Activated naive CD4-positive, alpha-beta T cell treated with Interleukin-2 at 50 U/mL for 16 hours (primary cell): ENCODE data around the gene SMARCAL1.
"Not testable (repeated sequence)": the region's sequence is repeated elsewhere in the genome, so short reads cannot be mapped to it uniquely, and the experiment has no call there.

Source experiments
- DNase-seq: peaks from one replicate; pipeline ENCODE4 v3.0.0-alpha.2; 2020

The SMARCAL1 gene

DNA sequence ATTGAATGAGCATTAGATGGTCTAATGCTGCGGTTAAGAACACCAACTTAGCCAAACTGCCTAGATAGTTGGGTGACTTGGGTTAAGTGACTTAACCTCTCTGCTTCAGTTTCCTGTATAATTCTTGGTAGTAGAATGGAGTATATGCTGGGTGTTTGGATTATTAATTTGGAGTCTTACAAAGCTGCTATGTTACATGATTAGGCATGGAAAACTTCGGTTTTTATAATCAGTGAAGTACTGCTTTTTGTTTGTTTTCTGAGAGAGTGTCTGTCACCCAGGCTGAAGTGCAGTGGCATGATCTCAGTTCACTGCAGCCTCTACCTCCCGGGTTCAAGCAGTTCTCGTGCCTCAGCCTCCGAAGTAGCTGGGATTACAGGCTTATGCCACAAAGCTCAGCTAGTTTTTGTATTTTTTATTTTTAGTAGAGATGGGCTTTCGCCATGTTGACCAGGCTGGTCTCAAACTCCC lies 90.9 kb downstream of the SMARCAL1 start:
- DNase-seq = no peak

DNA sequence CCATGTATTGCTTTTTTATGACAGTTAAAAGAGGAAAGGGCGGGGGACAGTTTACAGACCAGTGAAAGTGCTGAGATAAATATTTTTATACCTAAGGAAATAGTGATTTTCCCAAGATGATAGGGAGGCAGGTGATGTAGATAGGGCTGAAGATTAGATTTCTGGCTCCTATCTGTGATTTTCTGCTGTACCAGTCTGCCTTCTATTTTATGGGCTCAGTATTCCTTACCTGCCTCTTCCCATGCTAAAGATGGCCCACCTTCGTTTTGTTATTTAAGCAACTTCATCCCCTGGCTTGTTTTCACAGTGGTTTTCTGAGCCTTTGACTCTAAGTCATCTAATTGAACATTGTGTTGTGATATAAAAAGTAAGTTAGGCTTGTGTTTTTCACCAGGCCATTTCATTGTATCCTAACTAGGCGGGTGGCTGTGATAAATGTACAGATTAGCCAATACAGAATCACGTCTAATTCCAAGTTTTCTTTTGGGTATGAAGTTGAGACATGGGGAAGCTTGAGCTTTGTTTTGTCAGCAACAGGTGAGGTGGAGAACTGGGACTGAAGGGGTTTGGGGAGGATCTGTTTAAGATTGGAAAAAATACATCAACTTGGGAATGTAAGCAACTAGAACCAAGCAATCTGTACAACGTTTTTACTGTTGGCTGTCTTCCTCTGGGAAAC lies 91.6 kb downstream of the SMARCAL1 start:
- DNase-seq = no peak

DNA sequence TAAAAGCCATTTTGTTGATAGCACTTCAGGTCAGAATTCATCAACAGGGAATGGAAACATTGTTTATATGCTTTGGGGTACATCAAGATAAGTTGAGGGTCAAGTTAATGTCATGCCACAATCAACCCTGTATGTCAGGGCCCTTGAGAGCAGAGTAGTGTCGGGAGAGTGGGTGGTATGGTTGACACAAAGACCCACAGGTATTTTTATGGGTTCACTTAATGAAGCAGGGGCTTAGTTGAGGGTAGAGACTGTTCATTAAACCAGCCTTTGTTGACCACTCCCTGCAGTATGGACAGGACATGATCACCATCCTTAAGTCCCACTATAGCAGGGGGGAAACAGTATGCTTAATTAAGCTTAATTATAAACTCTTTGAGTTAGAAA lies 92.1 kb downstream of the SMARCAL1 start:
- DNase-seq = no peak

DNA sequence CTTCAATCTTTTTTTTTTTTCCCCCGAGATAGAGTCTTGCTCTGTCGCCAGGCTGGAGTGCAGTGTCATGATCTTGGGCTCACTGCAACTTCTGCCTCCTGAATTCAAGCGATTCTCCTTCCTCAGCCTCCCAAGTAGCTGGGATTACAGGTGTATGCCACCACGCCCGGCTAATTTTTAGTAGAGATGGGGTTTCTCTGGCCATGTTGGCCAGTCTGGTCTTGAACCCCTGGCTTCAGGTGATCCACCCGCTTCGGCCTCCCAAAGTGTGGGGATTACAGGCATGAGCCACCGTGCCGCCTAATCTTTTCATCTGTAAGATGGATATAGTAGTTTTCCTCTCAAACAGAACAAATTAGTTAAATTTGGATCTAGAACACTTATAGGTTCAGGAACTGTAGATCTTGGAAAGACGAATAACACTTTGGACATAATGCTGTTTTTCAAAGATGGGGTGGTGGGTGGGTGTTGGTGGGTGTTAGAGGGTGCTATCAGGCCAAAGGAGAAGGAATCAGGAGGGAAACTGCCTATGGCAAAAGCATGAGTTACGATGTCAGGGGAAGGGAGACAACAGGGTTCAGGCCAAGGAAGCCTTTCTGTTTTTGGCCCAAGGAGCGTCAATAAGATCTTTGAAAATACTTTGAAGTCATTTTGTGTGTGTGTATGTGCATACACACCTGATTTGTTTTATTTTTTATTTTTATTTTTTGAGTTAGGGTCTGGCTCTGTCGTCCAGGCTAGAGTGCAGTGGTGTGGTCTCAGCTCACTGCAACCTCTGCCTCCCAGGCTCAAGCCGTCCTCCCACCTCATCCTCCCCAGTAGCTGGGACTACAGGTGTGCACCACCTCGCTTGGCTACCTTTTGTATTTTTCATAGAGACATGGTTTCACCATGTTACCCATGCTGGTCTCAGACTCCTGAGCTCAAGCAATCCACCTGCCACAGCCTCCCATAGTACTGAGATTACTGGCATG lies 93.1 kb downstream of the SMARCAL1 start:
- no peak for DNase-seq

DNA sequence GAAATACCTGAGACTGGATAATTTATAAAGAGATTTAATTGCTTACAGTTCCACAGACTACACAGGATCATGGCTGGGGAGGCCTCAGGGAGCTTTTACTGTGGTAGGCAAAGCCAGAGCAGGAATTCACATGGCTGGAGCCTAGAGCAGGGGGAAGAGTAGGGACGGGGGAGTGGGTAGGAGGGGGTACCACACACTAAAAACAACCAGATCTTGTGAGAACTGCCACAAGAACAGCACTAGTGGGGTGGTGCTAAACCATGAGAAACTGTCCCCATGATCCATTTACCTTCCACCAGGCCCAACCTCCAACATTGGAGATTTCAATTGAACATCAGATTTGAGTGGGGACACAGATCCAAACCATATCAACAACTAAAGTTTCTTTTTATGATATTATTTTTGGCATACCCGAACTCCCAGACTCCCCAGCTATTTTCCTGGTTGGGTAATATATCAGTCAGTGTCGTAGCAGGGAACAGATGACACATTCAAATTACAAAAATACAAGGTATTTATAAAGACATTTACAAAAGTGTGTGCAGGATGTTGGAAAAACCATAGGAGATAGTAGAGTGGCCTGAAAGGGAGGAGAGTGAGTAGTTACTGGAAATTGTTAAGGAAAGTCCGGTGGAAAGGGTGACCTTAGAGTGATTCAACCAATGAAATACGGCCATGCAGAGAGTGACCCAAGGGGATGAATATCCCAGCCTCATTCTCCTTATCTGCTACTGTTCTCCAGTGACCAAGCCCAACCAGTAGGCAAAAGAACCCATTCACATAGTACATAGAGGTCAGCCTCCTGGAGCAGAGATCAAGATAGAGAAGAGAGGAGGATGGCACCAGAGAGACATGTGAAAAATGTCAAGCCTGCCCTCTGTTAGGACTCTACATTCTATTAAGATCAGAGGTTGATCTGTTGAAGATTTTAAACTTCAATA lies 95.2 kb downstream of the SMARCAL1 start:
- DNase-seq = no peak

DNA sequence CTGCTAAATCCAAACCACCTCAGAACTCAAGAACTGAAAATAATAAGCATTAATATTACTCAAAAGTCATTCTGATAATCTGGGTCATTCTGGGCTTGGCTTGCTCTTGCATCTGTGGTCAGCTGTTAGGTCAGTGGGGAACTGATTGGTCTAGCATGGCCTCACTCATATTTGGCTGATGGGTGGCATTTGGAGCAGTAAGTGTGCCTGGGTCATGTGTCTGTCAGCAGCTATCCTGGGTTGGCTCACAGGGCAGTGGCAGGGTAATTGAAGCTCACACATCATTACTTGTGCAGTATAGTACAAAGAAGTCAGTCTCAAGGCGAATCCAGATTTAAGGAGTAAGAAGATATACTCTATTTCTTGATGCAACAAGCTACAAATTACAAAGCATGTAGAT lies 95.9 kb downstream of the SMARCAL1 start:
- DNase-seq = no peak

DNA sequence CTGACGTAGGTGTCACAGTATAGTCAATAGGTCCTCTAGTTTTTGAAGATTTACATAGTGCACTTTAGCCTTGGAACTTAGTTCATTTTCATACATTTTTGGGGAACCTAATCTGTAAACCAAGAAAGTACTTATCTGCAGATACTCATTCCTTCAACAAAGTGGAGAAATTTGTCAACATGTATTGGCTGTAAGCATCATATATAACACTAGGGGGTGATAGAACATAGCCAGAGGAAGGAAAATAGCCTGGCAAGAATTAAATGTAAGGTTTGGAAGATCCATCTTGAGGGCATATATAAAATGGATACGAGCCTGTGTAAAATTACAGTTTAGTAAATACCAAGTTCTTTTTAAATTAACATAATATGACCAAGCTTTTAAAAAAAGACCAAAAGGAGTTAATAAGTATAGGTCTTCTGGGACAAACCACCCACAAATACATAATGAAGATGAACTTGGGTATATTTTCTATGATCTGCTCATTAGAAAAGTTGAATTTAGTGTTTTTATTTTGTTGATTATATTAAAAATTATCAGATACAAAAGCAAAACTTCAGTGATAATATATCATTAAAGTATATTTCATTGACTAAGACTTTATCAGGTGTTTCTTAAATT lies 104.6 kb downstream of the SMARCAL1 start:
- DNase-seq = no peak

DNA sequence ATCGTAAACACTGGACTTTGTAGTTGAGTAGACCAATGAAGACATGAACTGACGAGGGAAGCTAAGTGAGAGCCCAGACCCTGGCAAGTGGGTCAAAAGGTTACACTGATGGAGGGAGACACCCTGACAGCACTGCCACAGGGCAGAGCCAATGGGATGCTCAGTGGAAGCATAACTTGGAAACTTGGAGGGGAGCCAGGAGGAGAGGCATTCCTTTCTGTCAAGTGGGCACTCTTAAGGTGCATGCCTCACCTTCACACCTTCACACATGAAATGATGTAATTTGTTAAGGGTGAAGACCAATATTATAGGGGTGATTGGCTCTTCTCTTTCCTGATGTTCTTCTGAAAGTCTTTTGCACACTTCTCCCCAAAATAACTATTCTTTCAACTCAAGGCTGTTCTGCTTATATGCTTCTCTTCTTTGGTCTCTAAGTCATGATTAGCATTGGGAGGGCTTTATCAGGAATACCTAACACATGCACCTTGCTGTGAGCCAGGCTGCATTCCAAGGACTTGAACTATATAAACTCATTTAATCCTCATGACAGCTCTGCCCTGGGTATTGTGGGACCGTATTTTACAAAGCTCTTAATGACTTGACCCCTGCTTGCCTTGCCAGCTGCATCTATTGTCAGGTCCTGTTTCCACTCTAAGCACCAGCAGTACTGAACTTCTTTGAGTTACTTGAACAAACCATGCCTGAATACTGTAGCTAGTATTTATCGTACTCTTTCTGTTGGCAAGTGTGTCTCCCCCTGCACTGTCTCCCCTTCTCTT lies 105.4 kb downstream of the SMARCAL1 start:
- no peak for DNase-seq

DNA sequence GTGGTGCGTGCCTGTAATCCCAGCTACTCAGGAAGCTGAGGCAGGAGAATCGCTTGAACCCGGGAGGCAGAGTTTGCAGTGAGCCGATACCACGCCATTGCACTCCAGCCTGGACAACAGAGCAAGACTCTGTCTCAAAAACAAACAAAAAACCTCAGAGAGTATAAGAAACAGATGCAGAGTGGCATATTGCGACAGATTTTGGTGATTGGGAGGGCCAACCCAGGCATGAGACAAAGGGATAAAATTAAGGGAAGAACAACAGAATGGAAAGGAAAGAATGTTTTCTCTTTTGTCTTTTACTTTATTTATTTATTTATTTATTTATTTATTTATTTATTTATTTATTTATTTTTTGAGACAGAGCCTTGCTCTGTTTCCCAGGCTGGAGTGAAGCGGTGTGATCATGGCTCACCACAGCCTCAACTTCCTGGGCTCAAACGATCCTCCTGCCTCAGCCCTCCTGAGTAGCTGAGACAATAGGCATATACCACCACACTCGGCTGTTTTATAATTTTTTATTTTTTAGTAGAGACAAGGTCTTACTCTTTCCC lies 106.4 kb downstream of the SMARCAL1 start:
- not testable (repeated sequence) for DNase-seq

DNA sequence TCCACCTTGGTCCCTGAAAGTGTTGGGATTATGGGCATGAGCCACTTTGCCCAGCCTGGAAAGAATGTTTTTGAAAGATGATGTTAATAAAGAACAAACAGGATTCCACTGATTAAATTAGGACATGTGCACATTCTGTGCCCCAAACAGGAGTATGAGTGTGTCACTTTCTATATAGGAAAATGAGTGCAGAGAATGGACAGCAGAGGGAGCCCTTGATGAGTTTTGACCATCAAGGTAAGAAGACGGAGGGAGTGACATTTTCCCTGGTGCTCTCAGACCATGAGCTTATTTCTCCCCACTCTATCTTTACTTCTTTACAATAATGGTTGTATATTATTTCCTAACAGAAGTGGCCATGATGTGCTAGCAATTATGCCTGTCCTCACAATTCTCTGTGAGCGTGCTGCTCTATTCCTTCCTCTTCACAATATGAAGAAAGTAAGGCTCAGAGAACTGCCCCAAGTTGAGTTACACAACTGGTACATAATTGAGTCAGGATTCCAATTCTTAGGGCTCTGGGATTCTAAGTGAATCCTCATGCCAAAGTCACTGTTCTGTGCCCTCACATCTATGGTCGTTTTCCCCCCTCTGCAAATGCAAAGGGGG lies 107.0 kb downstream of the SMARCAL1 start:
- DNase-seq = peak; percentile 17

DNA sequence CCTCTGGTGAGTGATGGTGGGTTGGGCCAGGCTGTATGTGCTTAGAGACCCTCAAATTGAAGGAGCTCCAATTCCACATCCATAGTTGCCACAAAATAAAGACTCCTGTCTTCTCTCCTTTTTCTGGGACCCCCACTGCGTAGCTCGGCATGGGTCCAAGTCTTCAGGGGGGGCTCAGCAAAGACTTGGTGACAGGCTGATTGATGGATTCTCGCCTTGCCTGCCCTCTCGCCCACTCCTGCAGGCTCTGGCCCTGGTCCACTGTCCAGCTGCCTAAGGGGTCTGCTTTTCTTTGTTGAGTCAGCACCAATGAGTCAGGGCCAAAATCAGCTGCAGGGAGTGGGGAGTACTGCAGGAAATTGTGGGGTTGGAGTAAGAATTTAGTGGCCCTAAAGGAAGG lies 107.8 kb downstream of the SMARCAL1 start:
- DNase-seq = no peak

DNA sequence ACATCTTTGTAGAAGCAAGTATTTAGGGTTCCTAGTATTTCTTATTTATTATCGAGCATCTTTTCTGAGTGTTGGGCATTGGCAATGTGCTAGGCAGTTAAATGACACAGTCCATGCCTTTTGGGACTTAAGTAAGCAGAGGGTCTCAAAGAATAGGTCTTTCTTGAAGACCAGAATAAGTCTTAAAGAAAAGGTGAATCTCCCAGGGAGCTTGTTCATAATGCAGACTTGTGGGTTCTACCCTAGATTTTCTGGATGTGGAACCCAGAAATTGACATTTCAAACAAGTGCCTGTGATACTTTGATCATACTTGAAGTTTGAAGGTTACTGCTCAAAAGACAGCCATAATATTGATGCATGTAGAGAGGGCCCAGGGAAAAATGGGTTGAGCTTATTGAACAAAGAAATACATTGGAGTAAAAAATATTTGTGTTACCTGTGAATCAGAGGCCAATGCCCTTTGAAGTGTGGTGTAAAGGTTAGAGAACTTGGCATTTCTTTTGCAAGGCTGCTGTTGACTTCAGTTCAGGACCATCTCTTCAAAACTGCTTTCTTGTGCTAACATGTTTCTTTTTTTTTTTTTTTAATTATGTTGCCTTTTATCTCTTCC lies 110.7 kb downstream of the SMARCAL1 start:
- DNase-seq = no peak

DNA sequence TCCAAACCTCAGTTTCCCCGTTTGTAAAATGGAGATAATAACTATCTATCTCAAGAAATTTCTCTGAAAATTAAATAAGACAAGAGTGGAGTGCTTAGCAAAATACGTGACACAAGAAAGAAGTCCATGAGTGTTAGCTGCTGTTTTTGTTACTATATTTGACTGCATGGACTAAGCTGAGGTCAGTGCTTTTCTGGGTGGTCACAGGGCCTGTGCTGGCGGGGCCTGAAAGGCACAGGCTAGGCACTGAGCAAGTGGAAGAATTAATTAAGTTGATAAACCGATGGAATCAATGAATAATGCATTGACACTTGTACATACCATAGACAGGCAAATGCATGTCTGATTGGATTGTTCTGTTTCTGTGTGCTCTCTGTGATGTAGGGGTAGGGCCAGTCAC lies 113.7 kb downstream of the SMARCAL1 start:
- DNase-seq = no peak

DNA sequence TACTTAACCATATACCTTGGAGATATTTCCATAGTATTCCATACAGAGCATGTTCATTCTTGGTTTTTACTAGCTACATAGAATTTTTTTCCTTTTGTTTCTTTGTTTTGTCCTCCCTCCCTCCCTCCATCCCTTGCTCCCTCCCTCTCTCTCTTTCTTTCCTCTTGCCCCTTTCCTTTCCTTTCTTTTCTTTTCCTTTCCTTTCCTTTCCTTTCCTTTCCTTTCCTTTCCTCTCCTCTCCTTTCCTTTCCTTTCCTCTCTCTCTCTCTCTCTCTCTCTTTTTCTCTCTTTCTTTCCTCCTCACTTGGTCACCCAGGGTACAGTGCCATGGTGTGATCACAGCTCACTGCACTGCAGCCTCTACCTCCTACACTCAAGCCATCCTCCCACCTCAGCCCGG lies 114.7 kb downstream of the SMARCAL1 start:
- DNase-seq = no peak

DNA sequence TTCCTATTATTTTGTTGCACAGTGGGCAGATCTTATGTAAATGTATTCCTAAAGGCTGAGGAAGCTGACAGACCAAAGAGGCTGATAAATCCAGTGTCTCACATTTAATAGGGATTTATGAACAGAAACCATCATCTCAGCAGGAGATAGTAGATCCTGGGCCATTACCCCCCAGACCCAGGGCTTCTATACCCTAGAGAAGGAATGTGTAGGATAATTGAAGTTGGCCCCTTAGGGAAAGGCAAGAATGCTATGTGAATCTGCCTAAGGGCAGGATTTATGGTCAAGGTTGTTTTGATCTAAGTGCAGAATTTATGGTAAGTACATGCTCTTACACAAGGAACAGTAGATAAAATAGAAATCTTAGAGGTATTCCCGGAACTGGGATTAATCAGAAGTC lies 115.3 kb downstream of the SMARCAL1 start:
- no peak for DNase-seq

DNA sequence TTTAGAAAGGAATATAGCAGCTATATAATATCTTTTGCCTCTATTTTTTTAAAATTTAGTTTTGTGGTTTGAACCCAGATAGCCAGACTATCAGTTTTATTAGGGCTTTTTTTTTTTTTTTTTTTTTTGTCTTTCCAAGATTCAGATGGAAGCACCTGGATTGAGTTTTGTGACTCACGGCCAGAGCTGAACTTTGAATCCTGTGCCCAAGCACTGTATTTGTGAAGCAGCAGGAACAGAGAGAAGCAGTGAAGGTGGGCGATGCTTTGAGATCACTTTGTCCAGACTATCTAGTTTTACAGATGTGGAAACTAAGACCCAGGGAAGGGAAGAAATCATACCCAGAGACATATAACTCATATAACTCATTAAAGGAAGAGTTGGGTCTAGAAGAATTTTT lies 120.3 kb downstream of the SMARCAL1 start:
- DNase-seq = no peak
